Pancreas (tissue), 10 donors: ENCODE measurements around the gene ROPN1L. TPM values are rescaled to one million over a fixed set of nuclear protein-coding genes. Genes with fewer than 3 reads are reported as not detected.

Experiments used
- ATAC-seq, 4 donors: fragments of 200-7000 bp; cut with Tn5 transposase; one replicate each; pipeline versions ENCODE4 v1.8.0 to v1.9.1; 2020; ENCODE audit warnings: mild to moderate bottlenecking in 4 of 4, moderate library complexity in 4 of 4
- DNase-seq, 6 donors: peaks; one replicate each; pipeline ENCODE4 v3.0.0-alpha.2; 2020
- FAIRE-seq: peaks from 2 replicates; lab custom pipeline; 2012; peaks lifted over from hg19 to GRCh38; lab: Jason Lieb, UNC
- H3K27ac ChIP-seq, 4 donors: fragments of 200-600 bp; sonication (generic); 1 replicate in 3 of 4; 2 replicates in 1 of 4; pipeline versions ENCODE4 v1.5.0 to v1.8.0; 2020
- H3K27me3 ChIP-seq, 4 donors: fragments of 200-600 bp; one replicate each; pipeline ENCODE4 v1.8.0; 2021
- H3K36me3 ChIP-seq, 3 donors: fragments of 200-600 bp; sonication (generic) in 1 of 3; one replicate each; pipeline versions ENCODE4 v1.5.0 to v1.8.0; 2020 to 2021
- H3K4me1 ChIP-seq, 3 donors: fragments of 200-600 bp; one replicate each; pipeline ENCODE4 v1.8.0; 2021
- H3K4me3 ChIP-seq, 4 donors: fragments of 200-600 bp; sonication (generic) in 2 of 4; one replicate each; pipeline versions ENCODE4 v1.5.0 to v1.8.0; 2020 to 2021
- H3K9me3 ChIP-seq, 4 donors: fragments of 200-600 bp; one replicate each; pipeline ENCODE4 v1.8.0; 2021
- WGBS, 2 donors: extraction: QIAGEN DNeasy Blood & Tissue Kit; methylation state at CpG; one replicate each; pipeline ENCODE4 v1.1.7; 2013; 5-methylcytosine and 5-hydroxymethylcytosine counted together
- intact Hi-C, 3 donors: fragments of 100-400 bp; cut with DNase I; formaldehyde crosslinking; loops; one replicate each; pipeline versions ENCODE4 v1.11.1 to v1.14.2; 2022
- polyA plus RNA-seq, 2 donors: library from polyadenylated mRNA; stranded (reverse); fragments of 200-250 nt; gene quantifications; one replicate each; pipeline ENCODE4 v1.2.3, GENCODE V29; 2013
- total RNA-seq, 6 donors: library from RNA; stranded (reverse); fragmentation: NEBNext Ultra II Directional in 4 of 6; extraction: Animal tissue kit (Norgen Biotek cat#: 25700) in 4 of 6; gene quantifications; one replicate each; pipeline versions ENCODE4 v1.2.1 to v1.2.4, GENCODE V29; 2021 to 2023
- TF ChIP-seq, protein P1 (sequence below), 4 donors: fragments of 200-600 bp; sonication (generic) in 3 of 4; IDR thresholded peaks; one replicate each; pipeline versions ENCODE4 v1.5.0 to v1.8.0; 2021; ENCODE audit warnings: antibody characterized with exemption in 4 of 4
- donor health status: healthy with polysubstance abuse.
- donor health status: DM: no; HTN: no; CAD: no; lungs with moderate emphysema.
- donor health status: DM: no; HTN: no; CAD: no.
- donor health status: control.
- donor health status: control.
- donor health status: Bipolar disorder and iron deficiency.
- donor health status: DM: yes; HTN: yes; CAD: no.
- donor health status: DM: no; HTN: no; CAD: no.
- donor health status: DM: no; HTN: no; CAD: no.
- donor health status: DM: yes; HTN: yes; CAD: no.

ROPN1L gene
- total and polyA plus RNA-seq, 8 donors, result 0.18 to 1.9 (median 0.60) TPM

DNA sequence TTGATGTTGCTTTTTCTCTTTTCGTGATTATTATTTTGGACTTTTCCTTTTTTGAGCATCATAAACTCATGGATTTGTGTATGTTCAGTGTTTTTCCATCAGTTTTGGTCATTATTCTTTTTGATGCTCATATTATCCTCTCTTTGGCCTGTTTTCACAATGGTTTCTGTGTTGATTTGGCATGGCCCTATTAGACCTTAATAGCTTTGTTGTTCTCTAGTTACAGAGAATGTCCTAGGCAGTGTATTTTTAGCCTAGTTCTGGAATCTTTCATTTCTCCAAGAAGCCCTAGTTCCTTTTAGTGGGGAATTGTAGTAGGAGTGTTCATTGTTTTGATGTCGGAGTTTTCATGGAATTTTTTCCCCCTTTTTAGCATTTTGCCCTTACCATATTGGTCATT is 41.3 kb upstream of the ROPN1L start:
- H3K27ac ChIP-seq, result no peak overlapping the region
- 94 to 95% methylated on average over 2 of the region's 2 CpGs for WGBS, 2 donors
- DNase-seq (no peak), ATAC-seq (no peak), FAIRE-seq (no peak)
- H3K27me3 ChIP-seq, result no peaks in the 10 kb centered on the region
- peaks cover 0 to 36% (median 21%) of the 10 kb centered on the region in 3 donors for H3K36me3 ChIP-seq
- TF ChIP-seq, protein P1, sequence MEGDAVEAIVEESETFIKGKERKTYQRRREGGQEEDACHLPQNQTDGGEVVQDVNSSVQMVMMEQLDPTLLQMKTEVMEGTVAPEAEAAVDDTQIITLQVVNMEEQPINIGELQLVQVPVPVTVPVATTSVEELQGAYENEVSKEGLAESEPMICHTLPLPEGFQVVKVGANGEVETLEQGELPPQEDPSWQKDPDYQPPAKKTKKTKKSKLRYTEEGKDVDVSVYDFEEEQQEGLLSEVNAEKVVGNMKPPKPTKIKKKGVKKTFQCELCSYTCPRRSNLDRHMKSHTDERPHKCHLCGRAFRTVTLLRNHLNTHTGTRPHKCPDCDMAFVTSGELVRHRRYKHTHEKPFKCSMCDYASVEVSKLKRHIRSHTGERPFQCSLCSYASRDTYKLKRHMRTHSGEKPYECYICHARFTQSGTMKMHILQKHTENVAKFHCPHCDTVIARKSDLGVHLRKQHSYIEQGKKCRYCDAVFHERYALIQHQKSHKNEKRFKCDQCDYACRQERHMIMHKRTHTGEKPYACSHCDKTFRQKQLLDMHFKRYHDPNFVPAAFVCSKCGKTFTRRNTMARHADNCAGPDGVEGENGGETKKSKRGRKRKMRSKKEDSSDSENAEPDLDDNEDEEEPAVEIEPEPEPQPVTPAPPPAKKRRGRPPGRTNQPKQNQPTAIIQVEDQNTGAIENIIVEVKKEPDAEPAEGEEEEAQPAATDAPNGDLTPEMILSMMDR (IDR thresholded peaks at IDR 0.05), result no peak
- H3K4me3 ChIP-seq, result no peak overlapping the region
- H3K4me1 ChIP-seq, result no peaks in the 10 kb centered on the region
- intact Hi-C loops, result no loop called here
- H3K9me3 ChIP-seq, result no peaks in the 10 kb centered on the region

DNA sequence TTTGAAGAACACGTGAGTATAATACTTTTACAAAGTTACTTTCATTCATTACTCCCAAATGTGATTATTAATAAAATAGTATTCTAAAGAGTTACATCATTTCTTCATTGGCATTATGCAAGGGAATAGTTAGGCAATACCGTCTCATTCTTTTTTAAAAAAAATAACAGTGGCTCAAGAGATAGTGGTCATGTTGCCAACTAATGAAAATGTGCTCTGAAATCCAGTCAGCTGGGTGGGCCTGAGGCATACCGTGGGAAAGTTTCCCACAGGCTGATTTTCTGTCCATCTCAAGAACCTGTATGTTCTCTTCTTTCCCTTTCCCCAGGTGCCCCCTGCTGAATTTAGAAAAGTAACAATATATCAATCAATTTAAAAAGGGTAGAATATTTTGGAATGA is 40.8 kb upstream of the ROPN1L start:
- Histone ChIP-seq H3K4me1 (no peaks in the 10 kb centered on the region), H3K4me3 (no peak overlapping the region), H3K27ac (no peak overlapping the region), H3K9me3 (no peaks in the 10 kb centered on the region), H3K36me3 (peaks cover 0 to 36% (median 24%) of the 10 kb centered on the region in 3 donors), H3K27me3 (no peaks in the 10 kb centered on the region)
- FAIRE-seq (no peak), ATAC-seq (peak in 1 of 4 donors; percentile 11), DNase-seq (no peak)
- TF ChIP-seq, protein P1 (IDR thresholded peaks at IDR 0.05), result no peak
- intact Hi-C loops, result no loop called here
- 61 to 66% methylated on average over 3 of the region's 3 CpGs for WGBS, 2 donors

DNA sequence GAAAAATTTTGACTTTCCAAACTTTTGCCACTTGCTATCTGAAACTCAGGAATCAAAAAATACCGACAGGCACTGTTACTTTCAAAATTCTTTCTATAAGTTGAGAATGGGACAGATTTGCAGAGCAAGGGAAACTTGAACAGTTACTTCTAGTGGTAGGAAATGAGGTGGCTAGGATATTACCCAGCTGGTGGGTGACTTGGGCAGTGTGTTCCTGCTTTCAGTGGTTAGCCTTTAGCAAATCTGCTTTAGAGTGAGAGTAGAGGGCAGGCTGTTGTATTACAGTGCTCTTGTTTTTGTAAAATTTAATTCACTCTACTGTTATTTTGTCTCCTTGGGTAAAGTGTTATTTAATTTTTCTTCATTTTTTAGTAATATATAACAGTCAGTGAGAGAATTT is 40.2 kb upstream of the ROPN1L start:
- no peak for DNase-seq

DNA sequence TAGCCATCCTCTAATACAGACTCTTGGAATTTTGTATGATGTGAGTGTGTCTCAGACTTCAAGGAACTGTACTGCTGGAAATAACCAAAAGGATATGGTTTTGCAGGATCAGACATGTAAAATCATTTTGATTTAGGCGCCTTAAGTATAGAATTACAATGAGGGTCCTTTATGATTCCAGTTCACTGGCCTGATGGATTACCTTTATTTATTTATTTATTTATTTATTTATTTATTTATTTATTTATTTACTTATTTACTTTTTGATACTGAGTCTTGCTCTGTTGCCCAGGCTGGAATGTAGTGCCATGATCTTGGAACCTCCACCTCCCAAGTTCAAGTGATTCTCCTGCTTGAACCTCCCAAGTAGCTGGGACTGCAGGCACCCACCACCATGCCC is 37.9 kb upstream of the ROPN1L start:
- no peak overlapping the region for H3K4me3 ChIP-seq
- peaks cover 2 to 52% (median 31%) of the 10 kb centered on the region in 3 donors for H3K36me3 ChIP-seq
- no peak for FAIRE-seq
- no peaks in the 10 kb centered on the region for H3K4me1 ChIP-seq
- DNase-seq, result no peak
- TF ChIP-seq, protein P1 (IDR thresholded peaks at IDR 0.05), result no peak
- no peak overlapping the region for H3K27ac ChIP-seq
- no peaks in the 10 kb centered on the region for H3K27me3 ChIP-seq
- WGBS, 2 donors, result 94 to 95% methylated on average over 1 of the region's 1 CpG
- H3K9me3 ChIP-seq, result no peaks in the 10 kb centered on the region
- no peak for ATAC-seq
- intact Hi-C loops, result no loop called here

More for the DNA sequence above, 40.2 kb upstream of the ROPN1L start:
- no peaks in the 10 kb centered on the region for H3K27me3 ChIP-seq
- no peaks in the 10 kb centered on the region for H3K9me3 ChIP-seq
- ATAC-seq, result no peak
- no peak overlapping the region for H3K27ac ChIP-seq
- WGBS, 2 donors, result 90 to 100% methylated on average over 1 of the region's 1 CpG
- no peaks in the 10 kb centered on the region for H3K4me1 ChIP-seq
- no peak for FAIRE-seq
- TF ChIP-seq, protein P1 (IDR thresholded peaks at IDR 0.05), result no peak
- H3K36me3 ChIP-seq, result peaks cover 0 to 39% (median 26%) of the 10 kb centered on the region in 3 donors
- no peak overlapping the region for H3K4me3 ChIP-seq
- intact Hi-C loops, result no loop called here

DNA sequence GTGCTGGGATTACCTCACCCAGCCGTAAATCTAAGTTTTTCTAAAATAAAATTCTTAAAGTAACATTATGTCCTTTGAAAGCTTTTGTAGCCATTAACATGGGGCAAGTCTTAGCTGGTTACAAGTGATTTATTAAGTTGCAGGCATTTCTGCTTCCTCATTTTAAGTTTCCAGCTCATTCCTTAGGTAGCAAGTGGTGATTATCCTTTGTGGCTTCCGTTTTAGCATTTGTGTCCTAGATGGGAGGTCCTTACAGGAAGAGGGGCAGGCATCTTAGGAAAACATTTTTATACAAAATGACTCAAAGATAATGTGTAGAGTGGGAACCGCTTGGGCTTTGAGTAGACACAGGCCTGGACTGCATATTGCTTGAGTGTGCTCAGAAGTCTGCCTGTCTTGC is 35.0 kb upstream of the ROPN1L start:
- intact Hi-C loops, result no loop called here
- FAIRE-seq, result no peak
- TF ChIP-seq, protein P1 (IDR thresholded peaks at IDR 0.05), result no peak
- H3K36me3 ChIP-seq, result peaks cover 8 to 80% (median 39%) of the 10 kb centered on the region in 3 donors
- WGBS, 2 donors, result 88 to 91% methylated on average over 3 of the region's 3 CpGs
- no peak overlapping the region for H3K27ac ChIP-seq
- no peak overlapping the region for H3K4me3 ChIP-seq
- ATAC-seq, result no peak
- H3K27me3 ChIP-seq, result no peaks in the 10 kb centered on the region
- H3K4me1 ChIP-seq, result no peaks in the 10 kb centered on the region
- DNase-seq, result no peak
- no peaks in the 10 kb centered on the region for H3K9me3 ChIP-seq
